HepG2 (cell line): ENCODE results near the gene DNAJB6. TPM values are rescaled to one million over a fixed set of nuclear protein-coding genes. Genes with fewer than 3 reads are reported as not detected.

Experiments used
- ARNT2 ChIP-seq: sonication (generic); formaldehyde crosslinking; IDR thresholded peaks from 2 replicates; pipeline ENCODE4 v1.8.0; 2022; ENCODE audit warnings: mild to moderate bottlenecking, low read depth, missing genetic modification reagents, moderate library complexity
- CREM ChIP-seq, 2 experiments: sonication (generic) in 1 of 2; formaldehyde crosslinking in 1 of 2; IDR thresholded peaks; 2 replicates each; pipeline versions ENCODE4 v1.4.0 to v1.6.1; 2016 to 2020; ENCODE audit warnings: antibody characterized with exemption in 1 of 2, mild to moderate bottlenecking in 1 of 2, missing genetic modification reagents in 1 of 2
- GABPB1 ChIP-seq: IDR thresholded peaks from 2 replicates; pipeline ENCODE4 v1.6.1; 2016; ENCODE audit warnings: mild to moderate bottlenecking, missing genetic modification reagents, moderate library complexity, missing compliant biosample characterization
- HNF4G ChIP-seq, 2 experiments: sonication (generic) in 1 of 2; formaldehyde crosslinking in 1 of 2; IDR thresholded peaks; 2 replicates each; pipeline versions ENCODE4 v1.4.0 to v1.6.1; 2011 to 2020; ENCODE audit warnings: borderline replicate concordance in 2 of 2, low read depth in 2 of 2, mild to moderate bottlenecking in 2 of 2, low read length in 1 of 2, missing genetic modification reagents in 1 of 2, moderate library complexity in 1 of 2
- MTF1 ChIP-seq: sonication (generic); formaldehyde crosslinking; IDR thresholded peaks from 2 replicates; pipeline ENCODE4 v1.5.0; 2020; ENCODE audit warnings: missing genetic modification reagents
- MYC ChIP-seq: sonication (generic); formaldehyde crosslinking; IDR thresholded peaks from 2 replicates; pipeline ENCODE4 v1.9.0; 2021; ENCODE audit warnings: missing genetic modification reagents, borderline replicate concordance
- NCOA1 ChIP-seq: sonication (generic); formaldehyde crosslinking; IDR thresholded peaks from 2 replicates; pipeline ENCODE4 v1.9.0; 2021; ENCODE audit warnings: missing genetic modification reagents
- PHF8 ChIP-seq: sonication (generic); formaldehyde crosslinking; IDR thresholded peaks from 2 replicates; pipeline ENCODE4 v1.5.0; 2020; ENCODE audit warnings: missing genetic modification reagents
- POLR2AphosphoS5 ChIP-seq: IDR thresholded peaks from 2 replicates; pipeline ENCODE4 v1.6.1; 2012; ENCODE audit warnings: low read depth, low read length
- SP1 ChIP-seq, 2 experiments: fragments of 450-650 bp in 1 of 2; sonication (generic) in 1 of 2; formaldehyde crosslinking in 1 of 2; IDR thresholded peaks; 2 replicates each; pipeline versions ENCODE4 v1.4.0 to v1.6.1; 2016 to 2020; ENCODE audit warnings: missing genetic modification reagents in 1 of 2
- SPEN ChIP-seq: sonication (generic); formaldehyde crosslinking; IDR thresholded peaks from 2 replicates; pipeline ENCODE4 v1.5.1; 2020; ENCODE audit warnings: low read depth, mild to moderate bottlenecking, missing genetic modification reagents
- TEAD3 ChIP-seq: optimal IDR thresholded peaks from 2 replicates; pipeline ENCODE3; 2016; ENCODE audit warnings: borderline replicate concordance
- TOPORS ChIP-seq: sonication (generic); formaldehyde crosslinking; IDR thresholded peaks from 2 replicates; pipeline ENCODE4 v1.8.0; 2023; ENCODE audit warnings: mild to moderate bottlenecking, missing genetic modification reagents
- YEATS2 ChIP-seq: sonication (generic); formaldehyde crosslinking; IDR thresholded peaks from 2 replicates; pipeline ENCODE4 v1.4.0; 2020; ENCODE audit warnings: missing genetic modification reagents, borderline replicate concordance
- ZC3H13 ChIP-seq: sonication (generic); formaldehyde crosslinking; IDR thresholded peaks from 2 replicates; pipeline ENCODE4 v1.8.1; 2023; ENCODE audit warnings: mild to moderate bottlenecking, missing genetic modification reagents, moderate library complexity
- ZNF205 ChIP-seq: IDR thresholded peaks from 2 replicates; pipeline ENCODE4 v1.6.1; 2018; ENCODE audit warnings: missing biosample characterization, missing genetic modification reagents
- ZNF772 ChIP-seq: sonication (generic); formaldehyde crosslinking; IDR thresholded peaks from 2 replicates; pipeline ENCODE4 v1.5.0; 2020; ENCODE audit warnings: mild to moderate bottlenecking, missing genetic modification reagents
- polyA plus RNA-seq, 8 experiments: library from polyadenylated mRNA; depleted of rRNA in 3 of 8; stranded (reverse) in 7 of 8; unstranded in 1 of 8; fragments of >200 nt; fragmentation: Illumina TruSeq in 4 of 8; extraction: Trizol in 4 of 8; gene quantifications; 2 replicates each; pipeline versions ENCODE4 v1.2.1 to v1.2.3, GENCODE V29; 2011 to 2016; ENCODE audit warnings: low read depth in 4 of 8, missing spikeins in 1 of 8, mixed read lengths in 1 of 8; ENCODE audit not compliant: insufficient read depth in 1 of 8
- total RNA-seq, 5 experiments: library from RNA; depleted of rRNA; stranded (reverse); fragments of >200 nt; fragmentation: Illumina TruSeq; extraction: Trizol; gene quantifications; 2 replicates each; pipeline ENCODE4 v1.2.3, GENCODE V29; 2016; ENCODE audit warnings: low read depth in 1 of 5
- TF ChIP-seq, protein P1 (sequence below): sonication (generic); formaldehyde crosslinking; IDR thresholded peaks from 2 replicates; pipeline ENCODE4 v1.4.0; 2020; ENCODE audit warnings: mild to moderate bottlenecking, missing genetic modification reagents
- TF ChIP-seq, protein P2 (sequence below): sonication (generic); formaldehyde crosslinking; conservative IDR thresholded peaks from 2 replicates; pipeline ENCODE4 v1.4.0; 2020; ENCODE audit warnings: missing genetic modification reagents
- TF ChIP-seq, protein P3 (sequence below): sonication (generic); formaldehyde crosslinking; conservative IDR thresholded peaks from 2 replicates; pipeline ENCODE4 v1.8.0; 2022; ENCODE audit warnings: low read depth, missing genetic modification reagents
- TF ChIP-seq, protein P4 (sequence below): sonication (generic); formaldehyde crosslinking; IDR thresholded peaks from 2 replicates; pipeline ENCODE4 v1.4.0; 2020; ENCODE audit warnings: missing genetic modification reagents

DNAJB6 gene
- total and polyA plus RNA-seq, 2 of the 13 experiments (the other 11 are each of a cell fraction or from before 2014, with no cell fraction given), result 29.9 to 53.9 TPM

DNA sequence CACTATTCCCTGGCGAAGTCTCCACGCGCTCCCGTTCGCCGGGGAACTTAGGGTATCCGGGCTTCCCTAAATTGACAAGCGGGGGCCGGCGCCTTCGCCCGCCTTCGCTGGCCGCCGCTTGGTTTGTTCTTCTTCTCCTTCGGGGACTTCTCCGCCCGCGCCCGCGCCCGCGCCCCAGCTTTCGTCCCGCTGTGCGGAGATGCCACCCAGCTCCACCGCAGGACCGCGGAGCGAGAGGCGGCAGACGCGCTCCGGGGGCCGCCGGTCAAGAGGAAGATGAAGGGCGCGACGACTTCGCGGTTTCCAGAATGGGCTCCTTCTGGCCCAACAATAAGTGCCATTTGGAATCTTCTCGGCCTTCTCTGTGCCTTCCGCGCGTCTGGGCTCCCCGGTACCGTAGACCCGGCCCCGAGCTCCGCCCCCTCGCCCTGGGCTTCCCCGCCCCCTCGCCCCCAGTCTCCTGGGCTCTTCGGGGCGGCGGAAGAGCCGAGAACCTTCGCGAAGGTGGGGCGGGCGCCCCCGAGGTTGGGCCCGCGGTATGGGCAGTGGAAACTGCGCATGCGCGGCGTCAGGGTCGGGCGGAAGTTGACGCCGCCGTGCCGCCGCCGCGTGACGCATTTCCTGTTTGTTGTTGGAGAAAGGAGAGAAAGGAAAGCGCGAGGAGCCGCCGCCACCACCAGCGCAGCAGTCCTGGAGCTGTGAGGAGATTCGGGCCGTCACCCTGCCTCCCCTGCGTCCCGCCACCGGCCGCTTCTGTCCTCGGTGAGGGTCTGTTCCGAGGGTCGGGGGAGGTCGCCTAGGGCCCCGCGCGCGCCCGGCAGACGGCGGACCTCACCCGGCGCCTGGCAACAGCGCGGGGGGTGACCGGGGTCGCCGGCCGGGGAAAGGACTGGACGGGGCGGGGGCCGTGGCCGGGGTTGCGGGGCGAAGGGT lies at the start of gene DNAJB6 (continued):
- TF ChIP-seq, protein P1, sequence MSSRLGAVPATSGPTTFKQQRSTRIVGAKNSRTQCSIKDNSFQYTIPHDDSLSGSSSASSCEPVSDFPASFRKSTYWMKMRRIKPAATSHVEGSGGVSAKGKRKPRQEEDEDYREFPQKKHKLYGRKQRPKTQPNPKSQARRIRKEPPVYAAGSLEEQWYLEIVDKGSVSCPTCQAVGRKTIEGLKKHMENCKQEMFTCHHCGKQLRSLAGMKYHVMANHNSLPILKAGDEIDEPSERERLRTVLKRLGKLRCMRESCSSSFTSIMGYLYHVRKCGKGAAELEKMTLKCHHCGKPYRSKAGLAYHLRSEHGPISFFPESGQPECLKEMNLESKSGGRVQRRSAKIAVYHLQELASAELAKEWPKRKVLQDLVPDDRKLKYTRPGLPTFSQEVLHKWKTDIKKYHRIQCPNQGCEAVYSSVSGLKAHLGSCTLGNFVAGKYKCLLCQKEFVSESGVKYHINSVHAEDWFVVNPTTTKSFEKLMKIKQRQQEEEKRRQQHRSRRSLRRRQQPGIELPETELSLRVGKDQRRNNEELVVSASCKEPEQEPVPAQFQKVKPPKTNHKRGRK, result no peak
- TF ChIP-seq MYC (CRISPR knock-in tag) (peak; percentile 70; the same call in 1 of the 2 replicates), ARNT2 (CRISPR knock-in tag) (peak; percentile 51; the same call in 1 of the 2 replicates), TEAD3 (peak; percentile 17), GABPB1 (peak; percentile 98), PHF8 (peak; percentile 71), ZNF205 (no peak), CREM (IDR thresholded peaks at IDR 0.05) (peak; percentile 86), CREM (CRISPR knock-in tag; IDR thresholded peaks at IDR 0.05) (no peak), YEATS2 (CRISPR knock-in tag) (peak; percentile 81; the same call in 1 of the 2 replicates), NCOA1 (CRISPR knock-in tag) (no peak), SPEN (CRISPR knock-in tag) (peak; percentile 57), ZNF772 (CRISPR knock-in tag) (no peak; the same call in 1 of the 2 replicates), TOPORS (CRISPR knock-in tag) (peak; percentile 60; the same call in 1 of the 2 replicates), HNF4G (IDR thresholded peaks at IDR 0.05; ENCODE audit: borderline replicate concordance, low read depth, low read length) (no peak), HNF4G (CRISPR knock-in tag; IDR thresholded peaks at IDR 0.05; ENCODE audit: borderline replicate concordance, low read depth) (peak; percentile 25; the same call in 1 of the 2 replicates), MTF1 (CRISPR knock-in tag) (no peak), ZC3H13 (CRISPR knock-in tag) (0 out of 2 replicates have a peak, but pooled peaks have one; percentile 24), POLR2AphosphoS5 (peak; percentile 69), SP1 (IDR thresholded peaks at IDR 0.05) (no peak), SP1 (CRISPR knock-in tag; IDR thresholded peaks at IDR 0.05) (no peak; the same call in 1 of the 2 replicates)
- TF ChIP-seq, protein P2, sequence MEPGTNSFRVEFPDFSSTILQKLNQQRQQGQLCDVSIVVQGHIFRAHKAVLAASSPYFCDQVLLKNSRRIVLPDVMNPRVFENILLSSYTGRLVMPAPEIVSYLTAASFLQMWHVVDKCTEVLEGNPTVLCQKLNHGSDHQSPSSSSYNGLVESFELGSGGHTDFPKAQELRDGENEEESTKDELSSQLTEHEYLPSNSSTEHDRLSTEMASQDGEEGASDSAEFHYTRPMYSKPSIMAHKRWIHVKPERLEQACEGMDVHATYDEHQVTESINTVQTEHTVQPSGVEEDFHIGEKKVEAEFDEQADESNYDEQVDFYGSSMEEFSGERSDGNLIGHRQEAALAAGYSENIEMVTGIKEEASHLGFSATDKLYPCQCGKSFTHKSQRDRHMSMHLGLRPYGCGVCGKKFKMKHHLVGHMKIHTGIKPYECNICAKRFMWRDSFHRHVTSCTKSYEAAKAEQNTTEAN (CRISPR knock-in tag), result peak; percentile 27; the same call in 1 of the 2 replicates
- TF ChIP-seq, protein P3, sequence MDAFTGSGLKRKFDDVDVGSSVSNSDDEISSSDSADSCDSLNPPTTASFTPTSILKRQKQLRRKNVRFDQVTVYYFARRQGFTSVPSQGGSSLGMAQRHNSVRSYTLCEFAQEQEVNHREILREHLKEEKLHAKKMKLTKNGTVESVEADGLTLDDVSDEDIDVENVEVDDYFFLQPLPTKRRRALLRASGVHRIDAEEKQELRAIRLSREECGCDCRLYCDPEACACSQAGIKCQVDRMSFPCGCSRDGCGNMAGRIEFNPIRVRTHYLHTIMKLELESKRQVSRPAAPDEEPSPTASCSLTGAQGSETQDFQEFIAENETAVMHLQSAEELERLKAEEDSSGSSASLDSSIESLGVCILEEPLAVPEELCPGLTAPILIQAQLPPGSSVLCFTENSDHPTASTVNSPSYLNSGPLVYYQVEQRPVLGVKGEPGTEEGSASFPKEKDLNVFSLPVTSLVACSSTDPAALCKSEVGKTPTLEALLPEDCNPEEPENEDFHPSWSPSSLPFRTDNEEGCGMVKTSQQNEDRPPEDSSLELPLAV (CRISPR knock-in tag), result no peak
- TF ChIP-seq, protein P4, sequence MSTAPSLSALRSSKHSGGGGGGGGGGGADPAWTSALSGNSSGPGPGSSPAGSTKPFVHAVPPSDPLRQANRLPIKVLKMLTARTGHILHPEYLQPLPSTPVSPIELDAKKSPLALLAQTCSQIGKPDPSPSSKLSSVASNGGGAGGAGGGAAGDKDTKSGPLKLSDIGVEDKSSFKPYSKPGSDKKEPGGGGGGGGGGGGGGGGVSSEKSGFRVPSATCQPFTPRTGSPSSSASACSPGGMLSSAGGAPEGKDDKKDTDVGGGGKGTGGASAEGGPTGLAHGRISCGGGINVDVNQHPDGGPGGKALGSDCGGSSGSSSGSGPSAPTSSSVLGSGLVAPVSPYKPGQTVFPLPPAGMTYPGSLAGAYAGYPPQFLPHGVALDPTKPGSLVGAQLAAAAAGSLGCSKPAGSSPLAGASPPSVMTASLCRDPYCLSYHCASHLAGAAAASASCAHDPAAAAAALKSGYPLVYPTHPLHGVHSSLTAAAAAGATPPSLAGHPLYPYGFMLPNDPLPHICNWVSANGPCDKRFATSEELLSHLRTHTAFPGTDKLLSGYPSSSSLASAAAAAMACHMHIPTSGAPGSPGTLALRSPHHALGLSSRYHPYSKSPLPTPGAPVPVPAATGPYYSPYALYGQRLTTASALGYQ, result peak; percentile 48; the same call in 1 of the 2 replicates
